Endometrial microvascular endothelial cells (primary cell): ENCODE data around the gene ARHGAP26. TPM values are rescaled to one million over a fixed set of nuclear protein-coding genes. Genes with fewer than 3 reads are reported as not detected.

Experiments used
- in situ Hi-C: cut with HindIII; loops from 2 replicates; pipeline ENCODE4 v1.10.0; 2017; ENCODE audit warnings: low sequenced_read_pairs, low pct_unique_long_range_greater_than_20kb; ENCODE audit errors: inconsistent ontology term
- total RNA-seq: library from RNA; depleted of rRNA; stranded (reverse); fragments of >200 nt; gene quantifications from one replicate; pipeline ENCODE4 v1.2.3, GENCODE V29; 2015; ENCODE audit errors: inconsistent ontology term

ARHGAP26 gene
- total RNA-seq, 1 donor from 2014 or later = 20.4 TPM

DNA sequence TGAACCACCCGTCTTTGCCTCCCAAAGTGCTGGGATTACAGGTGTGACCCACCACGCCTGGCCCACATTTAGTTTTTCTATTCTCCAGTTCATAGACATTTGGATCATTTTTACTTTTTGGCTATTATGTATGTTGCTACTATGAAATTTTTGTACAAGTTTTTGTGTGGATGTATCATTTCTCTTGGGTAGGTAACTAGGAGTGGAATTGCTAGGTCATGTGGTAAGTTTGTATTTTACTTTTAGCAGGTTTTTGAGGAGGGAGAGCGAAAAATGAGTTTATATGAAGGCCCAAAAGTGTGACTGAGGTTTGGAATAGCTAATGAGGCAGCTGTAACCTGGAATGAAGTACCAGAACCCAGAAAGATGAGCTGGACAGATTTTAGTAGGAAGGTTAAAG is 35.2 kb downstream of the ARHGAP26 start:
- in situ Hi-C loops = no loop called here

DNA sequence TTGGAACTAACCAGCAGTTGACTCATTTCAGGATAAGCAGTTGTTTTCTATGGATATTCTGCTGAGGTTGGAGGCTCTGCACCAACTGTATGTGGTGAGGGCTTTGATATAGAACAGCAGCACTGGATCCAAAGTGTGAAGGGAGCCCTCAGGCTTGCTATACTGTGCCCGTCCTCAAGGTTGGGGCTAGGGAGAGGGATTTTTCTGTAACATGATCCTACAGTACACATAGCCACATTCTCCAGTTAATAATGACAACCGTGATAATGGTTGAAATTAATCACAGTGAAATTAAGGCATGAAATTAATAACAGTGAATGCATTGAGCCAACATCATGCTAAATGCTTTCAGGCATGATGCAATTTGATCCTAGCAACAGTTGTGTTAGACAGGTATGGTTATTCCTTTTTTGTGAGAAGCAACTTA is 36.7 kb downstream of the ARHGAP26 start:
- in situ Hi-C loops = no loop called here

DNA sequence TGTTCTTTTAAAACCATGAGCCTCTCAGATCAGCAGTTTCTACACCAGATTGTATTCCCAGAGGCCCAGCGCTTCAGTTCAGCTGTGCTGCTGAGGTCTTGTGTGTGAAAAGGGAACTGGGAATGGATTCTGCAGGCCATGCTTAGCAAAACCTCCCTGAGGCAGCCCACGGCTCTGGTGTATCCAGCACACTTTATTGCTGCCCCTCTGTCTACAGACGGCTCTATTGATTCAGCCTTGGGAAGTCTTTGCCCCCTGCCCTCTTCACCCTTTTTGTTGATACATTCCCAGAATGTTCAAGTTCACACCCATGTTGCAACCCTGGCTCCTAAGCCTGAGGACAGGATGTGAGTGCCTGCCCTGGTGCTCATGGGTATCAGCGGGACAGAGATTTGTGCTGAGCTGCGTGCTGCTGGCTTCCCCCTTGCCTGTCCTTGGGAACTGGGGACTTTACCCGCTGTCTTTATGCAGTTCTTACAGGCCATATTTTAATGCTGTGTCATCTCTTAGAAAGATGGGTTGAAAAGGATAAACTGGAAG is 37.3 kb downstream of the ARHGAP26 start:
- in situ Hi-C loops = no loop called here

DNA sequence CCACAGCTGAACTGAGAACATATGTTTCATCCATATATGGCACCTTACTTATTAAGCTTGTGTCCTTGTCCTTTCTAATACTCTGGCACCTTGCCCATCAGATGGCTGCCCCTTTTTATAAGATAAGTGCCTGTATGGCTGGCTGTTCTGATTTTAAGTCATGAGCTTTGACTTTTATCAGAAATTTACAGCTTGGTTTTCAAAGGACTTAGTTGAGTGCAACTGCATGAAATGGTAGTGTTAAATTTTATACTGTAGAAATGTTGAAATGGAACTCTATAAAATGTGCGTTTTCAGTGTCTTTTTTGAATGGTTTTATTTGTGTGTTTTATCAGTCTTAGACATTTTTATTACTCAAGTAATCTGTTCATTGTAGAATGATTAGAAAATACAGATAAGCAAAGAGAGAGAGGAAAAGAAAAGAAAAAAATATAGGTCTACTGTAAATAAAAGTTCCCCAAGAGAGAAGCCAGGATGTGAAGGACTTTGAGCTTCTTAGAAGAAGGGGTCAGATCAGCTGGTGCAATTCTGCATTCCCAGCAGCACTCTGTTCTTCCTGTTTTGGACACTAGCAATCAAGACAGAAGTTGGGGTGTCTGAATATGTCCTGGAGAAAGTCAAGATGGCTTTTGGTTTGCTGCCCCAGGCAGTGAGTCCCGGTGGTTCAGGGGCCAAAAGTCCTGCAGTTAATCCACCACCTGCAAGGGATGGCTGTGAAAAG is 38.9 kb downstream of the ARHGAP26 start:
- in situ Hi-C loops = no loop called here

DNA sequence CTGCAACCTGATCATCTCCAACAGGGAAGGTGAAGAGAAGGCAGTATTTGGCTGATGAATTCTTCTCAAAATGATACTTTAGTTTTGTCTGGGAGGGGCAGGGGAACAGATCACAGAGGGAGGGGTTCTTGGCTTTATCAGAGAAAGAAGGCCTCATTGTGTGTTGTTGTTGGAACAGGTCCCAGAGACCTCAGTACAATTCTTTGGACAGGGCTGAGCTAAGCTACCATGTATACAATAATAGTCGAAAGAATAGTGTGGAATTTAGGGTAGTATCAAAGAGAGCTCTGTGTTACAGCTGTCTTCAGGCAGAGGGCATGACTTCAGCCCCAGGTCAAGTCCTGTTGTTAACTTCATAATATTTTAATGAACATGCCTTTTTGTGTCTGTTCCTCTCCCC is 39.9 kb downstream of the ARHGAP26 start:
- in situ Hi-C loops = no loop called here

DNA sequence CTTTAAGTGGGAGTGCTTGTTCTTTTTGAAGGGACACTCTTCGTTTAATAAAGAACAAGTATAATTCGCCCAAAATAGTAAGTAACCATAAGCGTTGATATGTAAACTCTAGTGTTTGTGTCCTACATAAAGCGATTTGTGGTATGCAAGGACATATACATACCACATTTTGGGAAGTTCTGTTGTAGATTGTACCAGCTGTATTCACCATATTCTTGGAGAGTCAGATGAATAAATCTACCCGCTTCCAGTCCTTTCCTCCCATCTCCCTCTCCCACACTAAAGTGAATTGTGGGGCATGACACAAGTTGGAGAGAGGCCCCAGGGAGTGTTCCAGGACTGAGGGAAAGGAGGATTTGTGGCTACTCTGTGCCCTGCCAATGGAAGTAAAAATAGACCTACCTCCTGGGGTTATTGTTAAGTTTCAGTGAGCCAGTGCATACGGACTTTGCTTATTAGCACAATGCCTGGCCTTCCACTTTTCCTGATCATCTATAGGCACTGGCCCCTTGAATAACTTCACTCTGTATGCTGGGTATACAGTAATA is 40.6 kb downstream of the ARHGAP26 start:
- in situ Hi-C loops = no loop called here

DNA sequence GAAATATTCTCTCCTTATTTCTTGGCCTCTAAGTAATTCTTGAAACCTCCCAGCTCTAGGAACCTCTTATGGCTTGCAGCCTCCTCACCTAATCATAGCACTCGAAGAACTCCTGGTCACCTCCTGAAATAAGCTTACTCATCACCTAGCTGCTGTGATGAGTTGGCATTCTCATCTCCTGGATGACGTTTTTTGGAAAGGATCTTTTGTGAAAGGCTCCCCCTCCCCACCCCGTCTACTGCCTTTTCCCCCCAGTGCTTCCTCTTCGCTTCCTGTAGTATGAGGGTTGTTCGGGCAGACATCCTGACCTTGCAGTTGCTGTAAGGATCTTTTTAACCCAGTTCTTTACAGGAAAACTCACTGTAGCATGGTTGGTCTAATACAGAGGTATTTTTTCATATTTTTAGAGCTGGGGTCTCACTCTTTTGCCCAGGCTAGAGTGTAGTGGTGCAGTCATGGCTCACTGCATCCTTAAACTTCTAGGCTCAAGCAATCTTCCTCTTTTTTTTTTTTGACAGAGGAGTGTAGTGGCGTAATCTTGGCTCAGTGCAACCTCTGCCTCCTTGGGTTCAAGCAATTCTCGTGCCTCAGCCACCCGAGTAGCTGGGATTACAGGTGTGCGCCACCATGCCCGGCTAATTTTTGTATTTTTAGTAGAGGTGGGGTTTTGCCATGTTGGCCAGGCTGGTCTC is 41.8 kb downstream of the ARHGAP26 start:
- in situ Hi-C loops = no loop called here

DNA sequence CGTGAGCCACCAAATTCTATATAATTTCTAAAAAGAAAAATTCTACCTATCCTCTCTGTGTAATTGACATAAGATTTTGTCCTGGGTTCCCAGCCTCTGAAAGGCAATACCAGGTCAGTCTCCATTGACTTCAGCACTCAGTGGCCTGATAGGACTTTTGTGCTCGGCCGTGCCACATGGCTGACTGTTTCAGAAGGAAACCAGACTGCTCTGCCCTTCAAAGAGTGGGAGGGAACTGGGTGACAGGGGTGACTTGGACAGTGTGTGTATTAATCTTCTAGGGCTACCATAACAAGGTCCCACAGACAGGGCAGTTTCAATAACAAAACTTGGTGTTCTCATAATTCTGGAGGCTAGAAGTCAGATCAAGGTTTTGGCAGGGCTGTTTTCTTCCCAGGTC is 43.0 kb downstream of the ARHGAP26 start:
- in situ Hi-C loops = no loop called here

DNA sequence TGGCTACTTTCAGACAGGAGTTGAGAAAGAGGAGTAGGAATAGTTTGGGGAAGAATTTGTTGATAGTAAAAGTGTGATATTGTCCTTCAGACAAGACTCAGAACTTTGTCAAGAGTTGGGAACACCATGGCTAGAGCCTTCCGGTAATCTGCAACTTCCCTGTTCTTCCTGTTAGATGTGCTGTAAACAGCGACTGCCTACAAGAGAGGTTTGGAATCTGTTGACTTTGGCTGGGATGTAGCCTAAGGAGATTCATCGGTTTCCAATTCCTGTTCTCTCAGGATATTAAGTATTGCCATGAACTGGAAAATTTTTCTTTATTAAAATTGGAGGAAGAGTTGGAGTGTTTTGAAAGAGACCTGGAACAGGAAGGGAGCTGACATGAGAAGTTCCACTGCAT is 43.9 kb downstream of the ARHGAP26 start:
- in situ Hi-C loops = no loop called here

DNA sequence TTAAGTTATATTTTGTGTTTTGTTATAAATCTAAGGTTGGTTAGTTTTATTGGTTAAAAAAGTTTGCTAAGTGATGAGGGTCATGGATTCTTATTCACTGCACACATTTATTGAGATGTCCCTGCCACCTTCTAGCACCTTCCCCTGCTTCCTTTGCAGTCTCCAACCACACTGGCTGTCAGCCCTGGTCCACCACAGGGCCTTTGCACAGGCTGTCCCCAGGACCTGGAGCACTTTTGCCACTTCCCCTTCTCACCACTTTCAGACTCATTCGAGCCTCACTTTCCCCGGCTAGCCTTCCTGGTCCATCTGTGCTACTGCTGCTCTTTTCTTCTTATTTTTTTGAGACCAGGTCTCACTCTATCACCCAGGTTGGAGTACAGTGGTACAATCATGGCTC is 45.3 kb downstream of the ARHGAP26 start:
- in situ Hi-C loops = no loop called here

DNA sequence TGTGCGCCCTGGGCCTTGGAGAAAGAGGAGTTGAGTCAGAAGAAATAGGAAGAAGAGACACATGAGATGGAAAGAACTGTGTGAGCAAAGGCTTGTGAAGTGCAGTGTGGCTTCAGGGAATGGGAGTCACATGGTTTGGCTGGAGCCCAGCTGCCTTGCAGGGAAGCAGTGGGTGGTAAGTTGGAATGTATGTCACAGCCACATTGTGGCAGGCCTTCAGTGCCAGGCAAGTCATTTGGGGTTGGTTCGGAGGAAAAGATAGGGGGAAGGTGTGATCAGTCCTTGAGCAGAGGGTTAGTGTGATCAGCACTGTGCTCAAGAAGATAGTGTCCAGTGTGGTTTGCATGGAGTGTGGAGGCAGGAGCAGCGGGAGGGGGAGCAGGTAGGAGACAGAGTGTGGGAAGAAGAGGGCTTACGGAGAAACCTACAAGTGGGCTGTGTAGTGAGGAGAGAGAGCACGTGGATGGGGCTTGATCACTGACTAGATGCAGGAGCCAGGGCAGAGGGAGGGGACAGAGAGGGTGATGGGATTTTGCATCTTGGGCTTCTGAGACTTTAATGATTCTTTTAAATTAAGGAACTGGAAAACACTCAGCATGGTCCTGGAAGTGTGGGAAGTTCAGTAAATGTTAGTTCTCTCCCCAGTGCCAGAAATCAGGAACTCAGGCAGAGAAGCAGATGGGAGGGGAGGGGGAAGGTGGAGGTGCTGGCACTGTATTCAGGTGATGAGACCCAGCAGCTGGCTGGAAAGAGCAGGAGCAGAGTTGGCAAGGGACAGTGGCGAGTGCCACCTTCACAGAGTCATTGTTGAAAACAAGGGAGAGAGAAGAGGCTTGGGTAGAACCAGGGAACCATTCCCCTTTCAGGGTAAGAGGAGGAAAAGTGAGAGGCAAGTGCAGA is 46.6 kb downstream of the ARHGAP26 start:
- in situ Hi-C loops = no loop called here

DNA sequence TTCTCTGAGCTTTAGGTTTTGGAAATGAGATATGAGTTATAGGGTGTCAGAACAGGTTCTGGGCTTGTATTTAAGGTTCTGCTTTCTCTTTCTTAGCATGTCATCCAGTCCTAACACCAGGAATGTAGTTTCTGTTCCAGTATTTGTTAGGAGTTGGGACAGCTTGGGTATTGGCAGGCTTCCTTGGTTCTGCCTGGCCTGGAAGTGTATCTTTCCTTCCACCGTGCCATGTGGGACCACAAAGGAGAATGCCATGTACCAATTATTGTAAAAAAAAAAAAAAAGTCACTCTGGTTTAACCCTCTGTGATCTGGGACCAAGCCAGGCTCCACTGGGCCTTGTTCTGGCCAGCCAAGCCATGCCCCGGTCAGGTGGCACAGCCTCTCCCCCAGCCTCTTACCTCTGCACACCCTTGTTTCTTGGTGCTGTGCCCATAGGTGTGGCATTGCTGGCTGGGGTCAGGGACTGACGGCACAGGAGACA is 47.8 kb downstream of the ARHGAP26 start:
- in situ Hi-C loops = no loop called here

DNA sequence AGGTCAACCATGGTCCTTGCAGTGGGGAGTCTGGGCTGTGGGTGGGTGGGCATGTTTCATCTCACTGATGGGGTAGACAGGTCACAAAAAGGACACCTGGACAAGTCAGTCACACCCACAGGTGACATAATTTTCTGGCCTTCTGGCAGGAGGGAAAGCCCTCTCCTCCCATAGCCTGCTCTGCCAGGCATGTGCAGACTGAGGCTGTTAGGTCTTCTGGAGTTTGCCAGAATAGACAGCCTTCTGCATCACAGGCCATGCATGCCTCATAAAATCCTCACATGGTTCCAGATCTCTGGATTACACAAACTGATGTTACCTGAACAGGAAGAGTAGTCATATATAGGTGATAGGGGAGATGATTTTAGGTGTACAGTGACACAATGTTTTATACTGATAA is 49.1 kb downstream of the ARHGAP26 start:
- in situ Hi-C loops = no loop called here

DNA sequence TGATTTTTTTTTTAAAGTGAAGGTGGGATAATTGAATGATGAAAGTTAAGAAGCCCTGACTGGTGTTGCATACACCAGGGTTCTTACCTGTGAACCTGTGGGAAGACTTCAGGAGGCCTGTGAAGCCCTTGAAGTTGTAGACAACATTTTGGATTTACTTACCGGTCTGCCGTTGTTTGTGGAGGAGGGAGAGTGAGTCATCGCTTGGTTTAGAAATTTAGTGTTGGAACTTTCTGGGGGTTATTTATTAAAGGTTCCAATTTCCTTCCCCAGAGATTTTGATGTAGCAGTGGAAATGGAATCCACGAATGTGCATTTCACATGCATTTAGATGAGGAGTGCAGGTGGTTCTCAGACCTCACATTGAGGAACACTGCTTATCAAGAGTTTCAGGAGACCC is 49.6 kb downstream of the ARHGAP26 start:
- in situ Hi-C loops = no loop called here

DNA sequence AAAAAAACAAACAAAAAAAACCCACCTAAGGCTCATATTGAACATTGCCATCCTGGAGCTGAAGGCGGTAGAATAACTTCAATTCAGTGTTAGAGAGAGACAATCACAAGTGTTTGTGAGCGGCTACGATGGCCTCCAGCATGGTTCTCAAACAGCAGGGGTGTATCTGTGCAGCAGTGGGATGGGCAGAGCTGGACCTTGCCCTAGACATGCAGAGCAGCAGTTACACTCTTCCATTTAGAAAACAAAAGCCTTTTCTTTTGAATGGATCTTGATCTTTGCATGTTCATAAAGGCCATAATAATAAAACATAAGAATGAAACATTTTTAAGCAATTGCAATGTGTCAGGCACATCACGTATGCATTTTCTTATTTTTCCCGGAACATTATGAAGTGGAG is 50.3 kb downstream of the ARHGAP26 start:
- in situ Hi-C loops = no loop called here

DNA sequence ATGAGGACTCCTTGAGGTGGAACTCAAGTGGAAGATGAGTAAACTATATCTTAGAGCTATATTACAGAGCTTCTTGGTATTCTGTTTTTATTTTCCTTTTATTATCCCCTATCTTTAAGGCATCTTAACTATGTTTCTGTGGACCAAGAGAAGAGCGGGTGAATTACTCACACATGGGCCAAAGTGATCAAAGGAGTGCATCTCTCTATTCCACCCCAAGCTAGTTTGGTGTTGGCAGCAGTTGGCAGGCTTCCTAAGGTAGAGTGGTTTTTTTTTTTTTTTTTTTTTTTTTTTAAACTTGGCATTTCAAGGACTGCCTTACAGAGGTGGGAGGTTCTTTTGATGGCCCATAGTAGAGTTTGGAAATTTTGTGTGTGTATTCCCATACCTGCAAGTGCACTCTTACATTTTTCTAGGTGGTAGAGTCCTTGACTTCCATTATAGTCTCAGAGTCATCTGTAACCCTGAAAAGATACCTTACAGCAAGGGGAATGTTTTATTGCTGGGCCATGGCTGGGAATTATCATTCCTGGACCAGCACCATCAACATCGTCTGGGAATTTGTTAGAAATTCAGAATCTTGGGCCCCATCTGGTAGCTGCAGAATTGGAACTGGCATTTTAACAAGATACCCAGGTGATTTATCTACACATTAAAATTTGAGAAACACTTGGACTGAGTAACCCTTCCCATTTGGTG is 51.0 kb downstream of the ARHGAP26 start:
- in situ Hi-C loops = no loop called here

DNA sequence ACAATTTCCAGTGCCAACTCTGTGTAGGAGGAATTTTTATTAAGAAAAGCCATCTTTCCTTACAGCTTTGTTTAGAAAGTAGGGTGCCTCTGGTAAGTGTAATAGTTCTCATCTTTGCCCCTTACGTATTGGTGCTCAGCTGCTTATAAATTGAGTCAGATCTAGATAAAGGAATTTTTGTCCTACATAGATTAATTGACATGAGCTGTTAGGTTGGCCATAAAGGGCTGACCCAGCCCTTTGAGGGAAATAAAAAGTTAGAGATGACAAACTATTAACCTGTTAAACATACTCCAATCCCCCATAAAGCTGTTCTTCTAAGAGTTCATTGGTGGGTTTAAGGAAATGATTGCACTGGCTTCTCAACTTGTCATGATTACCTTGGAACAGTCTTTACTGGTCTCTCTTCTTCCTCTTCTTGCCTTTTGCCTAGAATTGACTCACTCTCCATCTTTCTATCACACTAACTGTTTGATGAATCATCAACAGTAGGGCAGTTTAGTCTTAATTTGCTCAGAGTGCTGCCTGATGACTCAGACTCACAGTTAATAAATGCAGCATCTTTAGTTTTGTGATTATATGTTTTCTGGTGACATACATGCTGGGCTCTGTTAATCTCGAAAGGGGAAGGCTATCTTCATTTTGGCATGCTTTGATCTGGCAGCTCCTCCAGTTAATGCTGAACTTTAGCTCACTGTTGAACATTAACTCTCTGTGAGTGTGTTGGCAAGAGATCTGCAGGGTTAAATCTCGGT is 51.7 kb downstream of the ARHGAP26 start:
- in situ Hi-C loops = no loop called here

DNA sequence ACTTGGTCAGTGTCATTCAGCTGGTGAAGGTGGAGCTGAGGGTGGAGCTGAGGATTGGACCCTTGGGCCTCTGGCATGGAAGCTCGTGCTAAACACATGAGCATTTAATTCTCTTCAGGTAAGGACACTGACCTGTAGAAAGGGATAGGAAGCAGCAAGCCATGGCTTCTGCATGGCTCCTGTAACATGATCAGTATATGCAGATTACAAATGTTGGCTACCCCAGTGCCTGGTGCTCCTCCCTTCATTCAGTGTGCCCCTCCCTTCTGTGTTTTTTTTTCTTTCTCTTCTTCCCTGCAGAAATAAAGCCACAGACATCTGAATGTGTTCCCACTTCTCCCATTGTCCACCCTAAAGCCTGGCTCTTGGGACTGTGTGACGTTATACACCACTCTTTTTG is 52.9 kb downstream of the ARHGAP26 start:
- in situ Hi-C loops = no loop called here
